ENCODE results near the gene ITIH2.
"Not testable (repeated sequence)": the region's sequence is repeated elsewhere in the genome, so short reads cannot be mapped to it uniquely, and the experiment has no call there.

Gene ITIH2

DNA sequence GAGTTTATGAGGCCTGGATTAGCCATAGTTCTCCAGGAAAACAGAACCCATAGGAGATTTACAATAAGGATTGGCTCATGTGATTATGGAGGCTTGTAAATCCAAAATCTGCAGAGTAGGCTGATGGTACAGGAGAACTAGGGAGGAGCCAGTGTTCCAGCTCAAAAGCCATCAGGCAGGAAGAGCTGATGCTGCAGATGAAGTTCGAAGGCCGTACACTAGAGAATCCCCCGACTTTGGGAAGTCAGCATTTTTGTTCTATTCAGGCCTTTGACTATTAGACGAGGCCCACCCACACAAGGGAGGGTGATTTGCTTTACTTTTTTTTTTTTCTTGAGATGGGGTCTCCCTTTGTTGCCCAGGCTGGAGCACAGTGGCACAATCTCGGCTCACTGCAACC lies 47.1 kb downstream of the ITIH2 start:
- no peak for DNase-seq

DNA sequence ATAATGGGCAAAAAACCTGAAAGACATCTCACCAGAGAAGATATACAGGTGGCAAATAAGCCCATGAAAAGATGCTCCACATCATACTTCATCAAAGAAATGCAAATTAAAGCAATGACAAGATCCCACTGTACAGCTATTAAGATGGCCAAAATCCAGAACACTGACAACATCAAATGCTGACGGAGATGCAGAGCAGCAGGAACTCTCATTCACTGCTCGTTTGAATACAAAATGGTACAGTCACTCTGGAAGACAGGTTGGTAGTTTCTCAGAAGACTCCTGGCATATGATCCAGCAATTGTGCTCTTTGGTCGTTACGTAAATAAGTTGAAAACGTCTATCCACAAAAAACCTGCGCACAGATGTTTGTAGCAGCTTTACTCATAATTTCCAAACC lies 49.1 kb downstream of the ITIH2 start:
- no peak for DNase-seq

DNA sequence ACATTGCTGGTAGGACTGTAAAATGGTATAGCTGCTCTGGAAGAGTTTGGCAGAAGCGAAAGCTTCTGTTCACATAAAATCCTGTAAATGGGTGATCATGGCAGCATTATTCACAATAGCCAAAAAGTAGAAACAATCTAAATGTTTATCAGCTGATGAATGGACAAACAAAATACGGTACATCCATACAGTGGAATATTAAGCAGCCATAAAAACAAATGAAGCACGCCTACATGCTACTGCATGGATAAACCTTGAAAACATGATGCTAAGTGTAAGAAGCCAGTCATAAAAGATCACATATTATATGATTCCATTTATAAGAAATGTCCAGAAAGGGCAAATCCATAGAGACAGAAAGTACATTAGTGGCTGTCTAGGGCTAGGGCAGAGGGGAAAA lies 52.0 kb downstream of the ITIH2 start:
- no peak for DNase-seq

DNA sequence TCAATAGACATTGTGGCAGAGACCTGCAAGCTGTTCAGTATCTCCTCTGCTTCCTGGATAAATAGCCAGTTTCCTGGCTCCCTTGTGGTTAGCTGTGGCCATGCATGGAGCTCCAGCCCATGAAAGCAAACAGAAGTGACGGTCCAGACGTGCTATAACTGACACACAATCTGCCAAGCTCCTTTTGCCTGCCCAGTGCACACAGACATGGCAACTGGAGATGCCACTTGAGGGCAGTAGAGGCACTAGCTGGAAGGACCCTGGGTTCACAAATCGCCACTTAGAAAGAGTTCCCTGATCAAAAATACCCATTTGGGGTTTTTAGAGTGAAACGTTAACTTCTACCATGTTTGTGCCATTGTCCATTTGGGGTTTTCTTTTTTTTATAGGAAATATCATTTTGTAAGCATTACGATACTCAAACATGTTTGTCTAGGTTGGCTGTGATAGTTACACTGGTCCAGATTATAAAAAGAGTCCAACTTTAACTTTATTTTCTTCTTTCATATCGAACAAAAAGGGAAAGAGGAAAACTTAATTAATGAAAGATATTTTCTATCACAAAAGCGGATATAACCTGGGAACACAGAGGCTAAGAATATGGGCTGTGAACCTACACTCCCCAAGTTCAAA lies 53.4 kb downstream of the ITIH2 start:
- DNase-seq: peak; percentile 62

DNA sequence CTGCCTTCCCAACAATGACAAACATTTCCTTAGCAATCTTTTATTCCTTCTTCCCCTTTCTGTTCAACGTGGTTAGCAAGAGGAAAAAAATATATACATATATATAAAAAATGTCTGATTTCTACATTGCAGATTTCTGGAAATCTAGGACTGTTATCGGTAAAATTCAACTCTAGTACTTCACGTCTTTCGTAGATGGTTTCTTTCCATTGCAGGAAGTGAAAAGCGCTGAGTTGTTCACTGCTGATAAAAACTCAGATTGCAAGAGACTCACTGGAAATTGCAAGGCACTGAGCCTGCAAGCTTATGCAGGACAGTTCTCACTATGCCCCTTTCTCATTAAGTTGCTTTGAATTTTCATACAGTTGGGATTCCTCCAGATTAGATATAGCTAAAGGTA lies 60.8 kb downstream of the ITIH2 start:
- DNase-seq: peak; percentile 9

DNA sequence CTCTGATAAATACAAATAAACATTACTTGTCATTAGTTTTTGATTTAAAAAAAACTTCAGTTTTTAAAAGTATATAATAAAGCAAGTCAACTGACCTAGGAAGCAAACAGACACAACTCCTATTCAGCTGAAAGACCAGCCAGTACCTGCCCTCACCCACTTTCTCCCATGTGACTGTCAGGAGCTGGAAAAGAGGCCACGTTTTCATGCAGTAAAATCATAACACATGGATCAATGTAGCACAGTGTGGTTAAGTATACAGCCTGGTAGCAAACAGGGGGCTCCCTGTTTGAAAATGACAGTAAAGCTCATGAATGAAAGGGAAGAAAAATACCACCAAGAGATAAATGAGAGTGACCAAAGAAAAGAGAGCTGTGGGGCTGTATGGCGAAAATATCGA lies 63.1 kb downstream of the ITIH2 start:
- DNase-seq: no peak

DNA sequence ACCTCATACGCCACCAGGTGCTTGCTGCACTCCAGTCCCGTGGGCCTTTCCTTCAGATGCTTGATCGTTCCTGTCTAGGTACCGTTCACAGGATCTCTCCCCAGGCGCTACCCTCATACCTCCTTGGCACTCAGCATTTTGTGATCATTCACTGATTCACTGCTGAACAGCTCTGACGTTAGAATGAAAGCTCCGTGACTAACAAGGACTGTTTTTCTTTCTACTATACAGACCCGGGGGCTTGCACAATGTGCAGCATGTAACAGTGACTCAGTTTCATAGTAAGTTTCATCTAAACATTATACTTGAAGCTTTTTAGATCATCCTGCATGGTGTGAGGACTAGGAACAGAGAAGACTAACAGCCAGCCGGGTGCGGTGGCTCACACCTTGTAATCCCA lies 64.1 kb downstream of the ITIH2 start:
- DNase-seq: no peak

DNA sequence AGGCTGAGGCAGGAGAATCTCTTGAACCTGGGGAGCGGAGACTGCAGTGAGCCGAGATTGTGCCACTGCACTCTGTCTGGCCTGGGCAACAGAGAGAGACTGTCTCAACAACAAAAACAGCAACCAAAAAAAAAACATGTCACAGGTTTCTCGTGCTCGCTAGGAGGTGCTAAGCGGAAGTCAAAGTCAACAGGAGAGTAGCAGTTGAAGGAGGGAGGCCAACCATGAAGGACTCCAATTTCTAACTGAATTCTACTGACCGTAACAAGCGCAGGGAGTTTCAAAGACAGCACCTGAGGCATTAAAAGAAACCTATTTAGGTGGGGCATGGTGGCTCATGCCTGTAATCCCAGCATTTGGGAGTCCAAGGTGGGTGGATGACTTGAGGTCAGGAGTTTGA lies 65.3 kb downstream of the ITIH2 start:
- DNase-seq: no peak

DNA sequence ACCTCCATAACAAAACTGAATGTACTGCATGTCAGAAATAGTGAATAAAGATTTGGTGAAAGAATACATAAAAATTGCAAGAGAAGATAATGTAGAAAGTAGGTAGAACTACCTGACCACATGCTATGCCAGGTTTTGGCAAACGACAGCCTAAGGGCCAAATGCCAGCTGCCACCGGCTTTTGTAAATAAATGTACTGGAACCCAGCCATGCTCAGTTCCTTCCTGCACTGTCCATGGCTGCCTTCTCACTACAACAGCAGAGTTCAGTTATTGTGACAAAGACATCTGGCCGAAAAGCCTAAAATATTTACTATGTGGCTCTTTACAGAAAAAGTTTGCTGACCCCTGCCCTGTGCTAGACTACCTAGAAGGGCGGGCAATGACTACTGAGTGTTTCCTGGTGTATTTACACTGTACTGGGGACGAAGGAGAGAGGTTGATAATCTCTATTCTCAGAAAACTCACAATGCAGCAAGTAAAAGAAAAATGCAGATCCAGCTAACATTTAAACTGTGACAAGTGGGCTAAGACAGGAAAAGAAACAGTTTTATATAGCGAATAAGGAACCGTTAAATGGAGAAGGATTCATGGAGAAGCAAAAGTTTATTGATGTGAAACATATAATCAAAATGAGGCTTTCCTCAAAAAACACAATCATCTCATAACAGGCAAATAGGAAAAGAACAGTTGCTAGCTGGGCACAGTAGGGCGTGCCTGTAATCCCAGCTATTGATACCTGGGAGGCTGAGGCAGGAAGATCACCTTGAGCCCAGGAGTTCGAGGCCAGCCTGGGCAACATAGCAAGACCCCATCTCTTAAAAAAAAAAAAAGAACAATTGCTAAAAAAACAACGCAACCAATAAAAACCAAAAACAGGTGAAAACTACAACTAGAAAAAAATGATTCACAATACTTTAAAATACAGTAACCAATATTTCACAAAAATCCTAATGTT lies 71.0 kb downstream of the ITIH2 start:
- no peak for DNase-seq

DNA sequence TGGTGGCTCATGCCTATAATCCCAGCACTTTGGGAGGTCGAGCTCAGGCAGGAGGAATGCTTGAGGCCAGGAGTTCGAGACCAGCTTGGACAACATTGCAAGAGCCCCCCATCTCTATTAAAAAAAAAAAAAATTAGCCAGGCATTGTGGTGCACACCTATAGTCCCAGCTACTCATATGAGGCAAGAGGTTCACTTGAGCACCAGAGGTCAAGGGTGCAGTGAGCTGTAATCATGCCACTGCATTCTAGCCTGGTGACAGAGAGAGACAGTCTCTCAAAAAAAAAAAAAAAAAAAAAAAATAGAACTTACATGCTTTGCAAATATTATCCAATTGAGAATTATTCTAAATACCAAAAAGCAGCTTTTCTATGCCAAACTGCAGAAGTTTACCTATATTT lies 73.7 kb downstream of the ITIH2 start:
- no peak for DNase-seq

DNA sequence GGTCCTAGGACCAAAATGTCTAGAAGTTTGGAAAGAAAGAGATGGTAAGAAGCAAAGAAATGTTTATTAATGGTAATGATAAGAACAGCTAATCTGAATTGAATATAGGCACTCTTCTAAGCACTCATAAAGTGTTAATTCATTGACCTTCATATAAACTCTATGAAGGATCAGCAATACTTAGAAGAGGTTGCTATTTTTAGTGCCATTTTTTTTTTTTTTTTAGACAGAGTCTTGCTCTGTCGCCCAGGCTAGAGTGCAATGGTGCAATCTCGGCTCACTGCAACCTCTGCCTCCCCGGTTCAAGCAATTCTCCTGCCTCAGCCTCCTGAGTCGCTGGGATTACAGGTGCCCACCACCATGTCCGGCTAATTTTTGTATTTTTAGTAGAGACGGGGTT lies 79.1 kb downstream of the ITIH2 start:
- DNase-seq: not testable (repeated sequence)

DNA sequence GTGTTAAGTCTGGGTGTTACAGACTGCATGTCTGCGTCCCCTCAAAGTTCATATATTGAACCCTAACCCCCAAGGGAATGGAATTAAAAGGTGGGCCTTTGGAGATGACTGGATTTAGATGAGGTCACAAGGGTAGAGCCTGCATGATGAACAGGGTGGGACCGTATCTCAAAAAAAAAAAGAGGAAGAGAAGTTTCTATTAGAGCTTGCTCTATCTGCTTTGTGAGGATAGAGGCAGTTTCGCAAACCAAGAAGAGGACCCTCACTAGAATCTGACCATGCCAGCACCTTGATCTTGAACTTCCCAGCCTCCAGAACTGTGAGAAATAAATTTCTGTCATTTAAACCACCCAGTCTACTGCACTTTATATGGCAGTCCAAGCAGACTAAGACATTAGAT lies 83.3 kb downstream of the ITIH2 start:
- DNase-seq: no peak

DNA sequence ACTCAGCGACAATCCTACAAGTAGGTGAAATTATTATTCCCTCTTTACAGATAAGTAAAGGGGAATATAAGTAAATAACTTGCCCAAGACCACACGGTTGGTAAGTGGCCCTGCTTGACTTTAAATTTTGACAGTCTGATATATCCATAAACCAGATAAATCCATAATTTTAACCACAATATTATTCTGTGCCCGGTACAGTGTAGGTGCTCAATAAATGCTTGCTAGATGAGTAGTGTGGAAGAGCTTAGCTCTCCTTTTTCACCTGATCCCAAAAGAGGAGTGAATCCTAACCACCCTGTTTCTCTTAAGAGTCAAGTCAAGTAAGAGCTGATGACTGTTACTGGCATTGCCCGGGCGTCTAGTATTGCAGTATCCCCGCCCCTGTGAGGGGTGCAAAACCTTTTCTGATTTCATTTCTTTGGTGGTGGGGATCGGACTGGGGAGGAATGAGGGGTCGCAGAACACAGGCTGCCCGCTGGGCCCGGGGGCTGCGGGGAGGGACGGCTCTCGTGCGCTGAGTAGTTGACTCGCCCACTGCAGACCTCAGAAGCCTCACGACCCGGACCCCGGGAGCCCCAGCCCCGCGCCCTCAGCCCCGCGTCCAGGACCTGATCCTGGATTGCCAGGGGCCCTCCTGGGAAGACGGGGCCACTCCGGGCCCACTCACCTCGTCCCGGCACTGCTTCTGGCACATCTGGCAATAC lies 84.2 kb downstream of the ITIH2 start:
- DNase-seq: peak; percentile 23

DNA sequence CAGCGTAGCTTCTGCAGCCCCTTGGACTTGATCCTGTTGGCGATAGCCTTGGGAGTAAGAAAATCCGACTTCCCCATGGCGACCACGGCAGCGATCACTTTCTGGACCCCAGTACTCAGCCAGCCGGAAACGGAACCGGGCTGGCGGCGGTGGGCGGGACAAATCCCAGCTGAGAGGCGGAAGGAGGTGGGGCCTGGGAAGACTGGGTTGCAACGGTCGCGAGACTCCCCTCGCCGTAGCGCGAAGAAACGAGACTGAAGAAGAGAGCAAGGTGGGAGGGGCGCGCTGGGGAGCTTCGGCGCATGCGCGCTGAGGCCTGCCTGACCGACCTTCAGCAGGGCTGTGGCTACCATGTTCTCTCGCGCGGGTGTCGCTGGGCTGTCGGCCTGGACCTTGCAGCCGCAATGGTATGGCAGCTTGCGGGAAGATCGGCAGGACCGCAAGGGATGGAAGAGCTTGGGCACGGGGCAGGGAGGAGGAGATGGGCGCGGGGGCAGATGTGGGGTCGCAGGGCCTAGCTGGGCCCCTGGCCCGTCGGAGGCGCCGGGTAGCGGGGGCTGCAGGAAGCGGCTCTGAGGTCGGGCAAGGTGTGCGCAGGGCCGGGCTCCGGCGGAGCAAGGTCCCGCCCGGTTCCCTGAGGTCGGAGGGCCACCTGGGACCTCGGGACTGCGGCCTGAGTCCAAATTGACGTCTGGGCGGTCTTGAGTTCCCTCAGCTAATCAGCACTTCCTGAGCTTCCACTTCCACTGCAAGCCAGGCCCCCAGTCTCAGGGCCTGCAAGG lies 84.9 kb downstream of the ITIH2 start, which contains the start of the genes ATP5F1C and KIN:
TSS of gene ATP5F1C (plus strand) at position 321 of the 782 bp plus-strand sequence. CDS start at position 352, 31 bp downstream.
TSS of gene KIN (minus strand) at position 137 of the 782 bp plus-strand sequence. CDS start at position 77, 60 bp downstream.
- peak; percentile 97 for DNase-seq

DNA sequence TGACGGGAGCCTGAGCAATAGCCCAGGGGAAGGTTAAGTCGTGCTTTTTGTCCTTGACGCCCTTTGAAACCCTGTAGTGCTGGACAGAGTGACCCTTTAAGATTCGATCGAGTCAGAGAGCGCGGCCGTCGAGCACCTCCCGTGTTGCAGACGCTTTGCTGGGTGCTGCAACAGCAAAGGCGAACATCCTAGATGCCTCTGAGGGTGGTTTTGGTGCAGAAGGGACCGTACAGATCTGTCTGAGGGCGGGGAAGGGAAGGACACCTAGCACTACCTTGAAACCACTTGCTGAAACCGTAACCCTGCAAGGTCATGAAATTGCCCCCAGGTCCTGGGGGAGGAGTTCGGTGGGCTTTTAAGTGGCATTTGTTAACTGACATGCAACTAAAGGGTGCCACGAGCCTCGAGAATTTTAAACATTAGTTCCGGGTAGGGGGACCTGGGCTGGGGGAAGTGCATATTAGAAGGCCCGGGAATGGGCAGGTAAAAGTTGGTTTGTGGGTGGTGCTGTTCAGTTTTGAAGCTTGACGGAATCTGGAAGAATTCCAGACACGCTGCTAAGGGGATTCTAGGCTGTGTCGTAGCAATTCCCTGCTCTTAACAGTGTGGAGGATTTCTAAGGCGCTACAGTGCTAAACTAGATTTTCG lies 85.6 kb downstream of the ITIH2 start:
- peak; percentile 46 for DNase-seq

DNA sequence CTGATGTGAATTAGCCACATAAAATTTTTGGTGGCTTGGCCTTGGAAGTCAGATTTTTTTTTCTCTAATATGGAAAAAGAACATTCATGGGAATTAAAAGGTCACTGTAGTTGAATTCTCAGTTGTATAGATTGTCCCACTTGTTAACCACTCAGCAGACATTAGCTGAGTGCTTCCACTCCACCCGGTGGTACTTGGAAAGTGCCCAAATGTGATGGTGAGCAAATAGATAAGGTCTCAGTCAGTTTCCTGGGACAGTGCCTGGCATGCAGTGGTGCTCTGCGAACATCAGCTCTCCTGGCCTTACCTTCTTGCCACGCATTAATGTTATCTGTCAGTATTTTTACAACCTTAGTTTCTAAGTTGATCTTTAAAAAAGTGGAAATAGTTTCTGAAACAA lies 86.3 kb downstream of the ITIH2 start:
- DNase-seq: peak; percentile 92

DNA sequence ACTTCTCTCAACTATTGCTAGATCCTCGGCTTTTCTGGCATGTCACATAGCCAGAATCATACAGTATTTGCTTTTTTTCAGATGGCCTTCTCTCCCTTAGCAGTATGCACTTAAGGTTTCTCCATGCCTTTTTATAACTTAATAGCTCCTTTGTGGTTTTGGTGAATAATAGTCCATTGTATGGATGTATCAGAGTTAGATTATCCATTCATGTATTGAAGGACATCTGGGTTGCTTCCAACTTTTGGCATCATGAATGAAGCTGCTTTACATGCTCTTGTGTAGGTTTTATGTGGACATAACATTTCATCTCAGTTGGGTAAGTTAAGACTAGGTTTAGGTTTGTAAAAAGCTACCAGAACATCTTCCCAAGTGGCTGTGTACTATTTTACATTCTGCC lies 89.4 kb downstream of the ITIH2 start:
- no peak for DNase-seq

DNA sequence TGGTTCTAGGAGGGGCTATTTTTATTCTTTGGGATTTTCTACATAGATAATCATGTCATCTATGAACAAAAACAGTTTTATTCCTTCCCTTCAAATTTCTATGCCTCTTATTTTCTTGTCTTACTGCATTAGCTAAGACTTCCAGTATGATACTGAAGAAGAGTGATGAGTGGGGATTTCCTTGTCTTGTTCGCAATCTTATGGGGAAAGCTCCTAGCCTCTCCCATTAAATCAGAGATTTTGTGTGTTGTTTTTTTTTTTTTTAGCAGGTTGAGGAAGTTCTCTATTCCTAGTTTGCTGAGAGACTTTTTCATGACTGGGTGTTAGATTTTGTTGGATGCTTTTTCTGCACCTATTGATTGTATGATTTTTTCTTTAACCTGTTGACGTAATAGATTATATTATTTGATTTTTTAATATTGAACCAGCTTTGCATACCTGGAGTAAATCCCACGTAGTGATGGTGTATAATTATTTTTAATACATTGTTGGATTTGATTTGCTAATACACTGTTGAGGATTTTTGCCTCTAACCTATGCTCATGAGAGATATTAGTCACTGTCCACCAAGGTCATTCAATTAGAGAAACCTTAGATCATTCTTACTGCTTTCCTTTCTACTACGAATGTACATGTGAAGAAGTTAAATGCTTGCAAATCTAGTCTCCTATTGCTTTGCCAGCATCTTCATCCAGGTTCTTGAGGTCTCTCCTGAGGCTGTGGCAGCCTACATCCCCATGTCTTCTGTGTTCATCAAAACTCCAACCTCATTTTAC lies 91.3 kb downstream of the ITIH2 start:
- DNase-seq: no peak

DNA sequence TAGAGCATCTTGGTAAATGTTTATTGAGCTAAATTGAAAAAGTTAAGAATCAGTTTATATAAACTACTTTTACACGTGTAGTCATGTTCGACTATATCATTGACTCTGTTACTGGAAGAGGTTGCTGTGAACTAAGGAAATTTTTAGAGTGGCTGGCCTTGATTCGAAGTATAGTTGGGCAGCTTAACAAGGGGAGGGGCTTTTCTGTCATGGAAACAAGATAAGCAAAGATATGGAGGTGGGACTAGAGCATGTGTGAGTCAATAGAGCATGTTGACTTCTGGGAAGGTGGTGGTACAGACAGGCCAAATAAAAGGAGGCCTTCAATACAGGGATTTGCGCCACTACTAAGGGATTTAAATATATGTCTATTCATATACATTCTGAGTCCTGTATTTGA lies 92.5 kb downstream of the ITIH2 start:
- peak; percentile 62 for DNase-seq

DNA sequence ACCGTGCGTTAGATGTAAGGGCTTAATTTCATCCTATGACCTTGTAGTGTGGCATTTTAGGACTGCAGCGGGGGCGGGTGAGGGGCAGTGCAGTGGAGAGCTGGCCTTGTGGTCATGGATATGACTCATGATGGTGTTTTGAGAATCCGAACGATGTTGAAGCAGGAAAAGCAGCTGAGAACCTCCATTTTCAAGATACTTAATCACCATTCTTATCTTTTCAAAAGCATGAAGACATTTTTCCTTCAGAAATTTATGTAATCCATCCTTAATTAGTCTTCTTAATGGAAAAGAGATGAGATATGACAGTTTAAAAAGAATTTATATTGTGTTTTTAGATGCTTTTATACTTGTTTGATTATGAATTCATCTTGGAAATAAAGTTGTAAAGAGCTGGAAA lies 94.5 kb downstream of the ITIH2 start:
- DNase-seq: peak; percentile 44

Data from hematopoietic multipotent progenitor cell treated with erythropoietin and hydrocortisone succinate and interleukin-3 and kit ligand, for 8 days (in vitro differentiated cells).